RWPE1 (cell line): ENCODE measurements around the gene FEN1.

ENCODE experiments used
- CTCF ChIA-PET: fragments of 350-600 bp; sonication (Branson Sonifier 250); formaldehyde crosslinking; extraction: SDS; loops from one replicate; lab custom pipeline; 2021; lab: Yijun Ruan, JAX
- POLR2A ChIA-PET: fragments of 400-600 bp; formaldehyde crosslinking; extraction: SDS; loops from one replicate; lab custom pipeline; 2020; ENCODE audit warnings: antibody characterized with exemption; ENCODE audit not compliant: low non-redundant PET; lab: Yijun Ruan, JAX
- DNase-seq: peaks from one replicate; pipeline ENCODE4 v3.0.0; 2012; ENCODE audit warnings: low spot score
- H3K27ac ChIP-seq: fragments of 450-650 bp; 2 replicates; pipeline ENCODE4 v1.5.1; 2017
- TF ChIP-seq, protein P1 (sequence below): fragments of 450-650 bp; conservative IDR thresholded peaks from 2 replicates; pipeline ENCODE4 v1.5.1; 2017; ENCODE audit warnings: low read depth, mild to moderate bottlenecking

The FEN1 gene

GRCh38 chr11:61799665-61800284 lies 7.1 kb downstream of the FEN1 start:
- H3K27ac ChIP-seq: peak overlapping the region; percentile 17
- no peak for DNase-seq
- ChIA-PET CTCF (interaction anchor here (1.4 kb wide), 1 partner anchor 282 kb away, joined by 4 read pairs; no protein-coding TSS in a partner anchor), POLR2A (interaction anchor here (1.2 kb wide), 1 partner anchor 15 kb away, joined by 17 read pairs; no protein-coding TSS in a partner anchor)
- TF ChIP-seq, protein P1, sequence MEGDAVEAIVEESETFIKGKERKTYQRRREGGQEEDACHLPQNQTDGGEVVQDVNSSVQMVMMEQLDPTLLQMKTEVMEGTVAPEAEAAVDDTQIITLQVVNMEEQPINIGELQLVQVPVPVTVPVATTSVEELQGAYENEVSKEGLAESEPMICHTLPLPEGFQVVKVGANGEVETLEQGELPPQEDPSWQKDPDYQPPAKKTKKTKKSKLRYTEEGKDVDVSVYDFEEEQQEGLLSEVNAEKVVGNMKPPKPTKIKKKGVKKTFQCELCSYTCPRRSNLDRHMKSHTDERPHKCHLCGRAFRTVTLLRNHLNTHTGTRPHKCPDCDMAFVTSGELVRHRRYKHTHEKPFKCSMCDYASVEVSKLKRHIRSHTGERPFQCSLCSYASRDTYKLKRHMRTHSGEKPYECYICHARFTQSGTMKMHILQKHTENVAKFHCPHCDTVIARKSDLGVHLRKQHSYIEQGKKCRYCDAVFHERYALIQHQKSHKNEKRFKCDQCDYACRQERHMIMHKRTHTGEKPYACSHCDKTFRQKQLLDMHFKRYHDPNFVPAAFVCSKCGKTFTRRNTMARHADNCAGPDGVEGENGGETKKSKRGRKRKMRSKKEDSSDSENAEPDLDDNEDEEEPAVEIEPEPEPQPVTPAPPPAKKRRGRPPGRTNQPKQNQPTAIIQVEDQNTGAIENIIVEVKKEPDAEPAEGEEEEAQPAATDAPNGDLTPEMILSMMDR: no peak

GRCh38 chr11:61800331-61801281 lies 7.9 kb downstream of the FEN1 start:
- ChIA-PET POLR2A (no interaction called here), CTCF (interaction anchor here (0.7 kb wide), 1 partner anchor 18 kb away, joined by 3 read pairs; no protein-coding TSS in a partner anchor)
- peak overlapping the region; percentile 17 for H3K27ac ChIP-seq
- no peak for DNase-seq
- TF ChIP-seq, protein P1: no peak

DNA sequence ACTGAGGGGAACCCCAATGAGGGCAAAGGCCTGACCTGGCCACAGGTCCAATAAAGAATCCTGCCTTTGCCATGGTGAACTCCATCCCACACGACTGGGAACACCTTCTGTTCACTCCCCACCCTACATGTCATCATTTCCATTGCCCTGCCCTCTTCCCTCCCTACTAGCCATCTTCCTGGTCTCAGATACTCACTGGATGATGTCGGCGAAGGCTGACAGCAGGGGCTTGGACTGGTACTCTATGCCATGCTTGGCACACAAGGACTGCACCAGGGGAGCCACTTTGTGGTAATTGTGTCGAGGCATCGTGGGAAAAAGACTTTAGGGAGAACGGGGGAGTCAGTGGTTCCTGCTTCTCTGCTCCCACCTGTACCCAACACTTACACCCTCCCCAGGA lies 9.9 kb downstream of the FEN1 start:
- peak overlapping the region; percentile 49 for H3K27ac ChIP-seq
- CTCF ChIA-PET: interaction anchor here (0.6 to 1.3 kb wide), 4 partner anchors 13 to 152 kb away, joined by 3 to 6 read pairs (median 4); no protein-coding TSS in a partner anchor
- no peak for DNase-seq
- TF ChIP-seq, protein P1: no peak
- POLR2A ChIA-PET: no interaction called here

DNA sequence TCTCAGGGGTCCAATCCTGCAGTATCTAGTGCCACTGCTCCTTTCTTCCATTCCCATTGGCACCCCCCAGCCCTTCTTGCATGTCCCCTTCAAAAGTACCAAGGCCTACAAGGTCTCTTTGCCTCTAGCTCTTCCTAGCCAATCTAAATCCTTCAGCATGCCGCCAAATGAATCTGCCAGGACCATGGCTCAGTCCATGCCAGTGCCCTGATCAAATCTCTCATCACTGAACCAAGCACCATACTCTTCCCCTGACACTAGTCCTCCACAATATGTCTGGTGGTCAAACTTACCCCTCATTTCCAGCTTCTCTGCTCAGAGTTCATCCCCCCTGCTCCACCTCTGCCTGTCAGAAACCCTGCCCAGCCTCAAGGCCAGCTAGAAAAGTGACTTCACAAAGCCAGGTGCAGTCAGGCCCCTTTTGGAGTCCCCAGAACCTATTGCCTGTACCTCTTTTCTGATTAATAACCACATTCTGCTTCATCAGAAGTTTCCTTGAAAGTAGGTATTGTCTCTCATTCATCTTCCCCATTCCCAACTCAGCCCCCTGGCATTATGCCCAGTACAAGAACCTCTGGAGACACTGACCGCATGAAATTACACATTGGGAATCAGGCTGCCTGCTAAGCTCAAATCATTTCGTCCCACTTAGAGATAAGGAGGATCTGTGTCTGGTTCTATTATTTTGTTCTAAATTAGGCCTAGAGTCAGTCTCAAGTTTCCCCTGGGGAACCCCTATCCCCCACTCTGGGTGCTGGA lies 11.4 kb downstream of the FEN1 start:
- ChIA-PET CTCF (no interaction called here), POLR2A (no interaction called here)
- DNase-seq: no peak
- TF ChIP-seq, protein P1: no peak
- H3K27ac ChIP-seq: peak overlapping the region; percentile 14; the same call in 1 of the 2 replicates

GRCh38 chr11:61805146-61805545 lies 12.4 kb downstream of the FEN1 start:
- ChIA-PET CTCF (interaction anchor here (0.5 to 1.6 kb wide), 2 partner anchors 8 to 99 kb away, joined by 3 to 4 read pairs; no protein-coding TSS in a partner anchor), POLR2A (no interaction called here)
- no peak for DNase-seq
- TF ChIP-seq, protein P1: no peak
- peak overlapping the region; percentile 15; the same call in 1 of the 2 replicates for H3K27ac ChIP-seq

DNA sequence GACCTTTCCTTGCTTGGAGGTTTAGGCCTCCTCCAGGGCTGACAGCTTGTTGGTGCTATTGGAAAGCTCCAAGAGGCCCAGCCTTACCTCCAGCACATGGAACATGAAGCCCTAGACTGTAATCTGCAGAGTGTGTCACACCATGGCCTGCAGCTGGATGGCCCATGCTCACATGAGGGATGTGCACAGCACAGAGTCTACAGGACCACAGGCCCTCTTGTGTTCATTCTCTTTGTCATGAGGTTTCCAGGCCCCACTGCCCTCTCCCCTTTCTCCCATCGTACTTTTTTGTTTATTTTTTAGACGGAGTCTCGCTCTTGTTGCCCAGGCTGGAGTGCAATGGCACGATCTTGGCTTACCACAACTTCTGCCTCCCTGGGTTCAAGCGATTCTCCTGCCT lies 14.1 kb downstream of the FEN1 start:
- ChIA-PET POLR2A (interaction anchor here (0.6 to 0.7 kb wide), 2 partner anchors 298 to 1025 kb away, joined by 5 read pairs; partner anchors contain the start of gene STX5), CTCF (interaction anchor here (0.6 to 1.6 kb wide), 2 partner anchors 10 to 94 kb away, joined by 3 to 4 read pairs; no protein-coding TSS in a partner anchor)
- H3K27ac ChIP-seq: peak overlapping the region; percentile 25
- TF ChIP-seq, protein P1: no peak
- no peak for DNase-seq
